Effector memory CD4-positive, alpha-beta T cell (primary cell): ENCODE data around the gene ARHGAP24.
"Not testable (repeated sequence)": the region's sequence is repeated elsewhere in the genome, so short reads cannot be mapped to it uniquely, and the experiment has no call there.

ENCODE experiments used
- DNase-seq, 3 donors: peaks; one replicate each; pipeline ENCODE4 v3.0.0-alpha.2; 2020
- H3K27ac ChIP-seq: 2 replicates; pipeline ENCODE4 v1.7.0; 2013; ENCODE audit warnings: mild to moderate bottlenecking, low read length, moderate library complexity; ENCODE audit not compliant: insufficient read depth, poor library complexity, severe bottlenecking
- H3K27me3 ChIP-seq: replicated peaks from 2 replicates; pipeline ENCODE4 v1.7.0; 2013; ENCODE audit warnings: mild to moderate bottlenecking, low read length; ENCODE audit not compliant: insufficient read depth, control insufficient read depth, poor library complexity, severe bottlenecking
- H3K36me3 ChIP-seq: 2 replicates; pipeline ENCODE4 v1.7.0; 2013; ENCODE audit warnings: mild to moderate bottlenecking, low read length, moderate library complexity; ENCODE audit not compliant: control insufficient read depth, insufficient read depth
- H3K4me1 ChIP-seq: 2 replicates; pipeline ENCODE4 v1.7.0; 2013; ENCODE audit warnings: low read length, mild to moderate bottlenecking; ENCODE audit not compliant: control insufficient read depth, insufficient read depth, poor library complexity, severe bottlenecking
- H3K4me3 ChIP-seq: 2 replicates; pipeline ENCODE4 v1.7.0; 2013; ENCODE audit warnings: low read length, low read depth, mild to moderate bottlenecking; ENCODE audit not compliant: insufficient read depth, poor library complexity, severe bottlenecking
- H3K9me3 ChIP-seq: 2 replicates; pipeline ENCODE4 v1.7.0; 2013; ENCODE audit warnings: mild to moderate bottlenecking, low read length, moderate library complexity; ENCODE audit not compliant: control insufficient read depth

ARHGAP24 gene

DNA sequence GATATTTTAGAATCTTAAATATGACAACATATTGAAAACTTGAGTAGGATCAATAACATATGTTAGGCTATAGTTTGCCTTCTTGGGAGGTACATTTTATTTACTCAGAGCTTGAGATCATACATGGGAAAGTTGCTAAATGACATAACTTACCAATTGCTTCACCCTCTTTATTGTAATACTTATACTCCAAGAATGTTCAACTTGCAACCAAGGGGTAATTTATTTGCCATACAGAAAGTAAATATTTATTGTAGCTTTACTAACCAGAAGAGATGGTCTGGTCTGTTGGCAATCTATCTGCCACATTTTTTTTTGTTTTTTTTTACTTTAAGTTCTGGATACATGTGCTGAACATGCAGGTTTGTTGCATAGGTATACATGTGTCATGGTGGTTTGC lies 426.6 kb downstream of the ARHGAP24 start:
- no peaks in the 10 kb centered on the region for H3K36me3 ChIP-seq
- H3K4me3 ChIP-seq, result no peak overlapping the region
- DNase-seq, result no peak
- H3K4me1 ChIP-seq, result no peaks in the 10 kb centered on the region
- H3K27me3 ChIP-seq, result no peaks in the 10 kb centered on the region
- H3K9me3 ChIP-seq, result no peaks in the 10 kb centered on the region
- no peak overlapping the region for H3K27ac ChIP-seq

- H3K4me3 ChIP-seq, H3K27me3 ChIP-seq, DNase-seq, H3K36me3 ChIP-seq, H3K9me3 ChIP-seq, H3K27ac ChIP-seq, H3K4me1 ChIP-seq: not testable (repeated sequence)
Measured at GRCh38 chr4:85902647-85903046, 427.7 kb downstream of the ARHGAP24 start.

- Histone ChIP-seq H3K27me3 (no peaks in the 10 kb centered on the region), H3K27ac (no peak overlapping the region), H3K4me1 (no peaks in the 10 kb centered on the region), H3K4me3 (no peak overlapping the region), H3K36me3 (no peaks in the 10 kb centered on the region), H3K9me3 (no peaks in the 10 kb centered on the region)
- DNase-seq, result no peak
Measured at GRCh38 chr4:85905761-85906160, 430.8 kb downstream of the ARHGAP24 start.

DNA sequence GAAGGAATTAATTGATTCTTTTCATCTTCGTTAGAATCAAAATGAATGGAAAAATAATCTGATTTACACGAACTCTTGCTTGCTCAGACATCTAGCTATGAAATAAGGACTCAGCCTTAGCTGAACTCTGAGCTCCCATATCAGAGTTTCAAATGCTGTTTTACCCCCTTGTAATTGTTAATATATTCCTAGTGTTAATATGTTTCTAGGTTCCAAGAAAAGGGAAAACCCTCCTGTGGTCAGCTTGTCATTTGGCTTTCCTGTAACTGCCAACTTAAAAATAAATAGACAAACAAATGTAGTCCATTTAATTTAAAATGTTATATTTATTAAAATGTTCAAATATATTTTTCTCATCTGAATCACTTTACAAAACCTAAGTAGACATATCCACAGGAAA lies 432.1 kb downstream of the ARHGAP24 start:
- Histone ChIP-seq H3K9me3 (no peaks in the 10 kb centered on the region), H3K27ac (no peak overlapping the region)
- DNase-seq, result no peak

GRCh38 chr4:85909851-85910250 lies 434.9 kb downstream of the ARHGAP24 start:
- Histone ChIP-seq H3K27me3 (no peaks in the 10 kb centered on the region), H3K27ac (no peak overlapping the region), H3K4me1 (no peaks in the 10 kb centered on the region), H3K9me3 (no peaks in the 10 kb centered on the region), H3K36me3 (no peaks in the 10 kb centered on the region), H3K4me3 (no peak overlapping the region)
- no peak for DNase-seq

More for the DNA sequence above, 432.1 kb downstream of the ARHGAP24 start:
- no peaks in the 10 kb centered on the region for H3K27me3 ChIP-seq
- H3K4me3 ChIP-seq, result no peak overlapping the region
- H3K4me1 ChIP-seq, result no peaks in the 10 kb centered on the region
- no peaks in the 10 kb centered on the region for H3K36me3 ChIP-seq

- H3K27ac ChIP-seq, result no peak overlapping the region
- no peaks in the 10 kb centered on the region for H3K36me3 ChIP-seq
- DNase-seq, result no peak
- H3K27me3 ChIP-seq, result no peaks in the 10 kb centered on the region
- no peak overlapping the region for H3K4me3 ChIP-seq
- no peaks in the 10 kb centered on the region for H3K4me1 ChIP-seq
- H3K9me3 ChIP-seq, result no peaks in the 10 kb centered on the region
Measured at GRCh38 chr4:85910985-85911384, 436.0 kb downstream of the ARHGAP24 start.

DNA sequence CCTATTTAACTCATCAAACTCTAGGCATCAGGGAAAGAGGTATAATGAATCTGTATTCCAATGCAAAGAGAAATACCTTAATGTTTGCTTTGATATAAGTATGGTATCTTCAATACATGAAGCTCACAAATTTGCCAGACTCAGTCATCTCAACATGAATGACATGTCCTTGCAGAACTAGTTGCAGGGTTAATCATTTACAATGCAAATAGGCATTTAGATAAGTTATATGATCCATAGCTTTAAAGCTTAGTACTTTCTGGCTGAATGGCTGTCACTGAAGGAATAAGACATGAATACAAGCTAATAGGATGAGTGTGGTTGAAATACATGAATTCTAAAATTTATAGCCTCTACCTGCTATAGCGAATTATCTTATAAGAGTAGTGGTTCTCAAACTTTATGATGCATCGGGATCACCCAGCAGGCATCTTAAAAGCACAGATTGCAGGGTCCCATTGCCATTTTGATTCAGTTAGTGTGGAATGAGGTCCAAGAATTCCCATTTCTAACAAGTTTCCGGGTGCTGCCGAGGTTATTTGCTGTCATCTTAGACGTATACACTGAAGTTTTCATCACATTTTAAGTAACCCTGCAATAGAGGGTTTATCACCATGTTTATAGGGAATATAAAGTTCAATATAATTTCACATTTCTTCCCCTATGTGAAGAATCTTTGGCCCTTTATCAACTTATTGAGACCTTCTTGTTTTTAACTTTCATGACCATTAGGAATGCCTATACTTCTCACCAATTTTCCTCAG lies 439.2 kb downstream of the ARHGAP24 start:
- DNase-seq, result no peak
- no peaks in the 10 kb centered on the region for H3K36me3 ChIP-seq
- no peaks in the 10 kb centered on the region for H3K27me3 ChIP-seq
- no peak overlapping the region for H3K27ac ChIP-seq
- no peaks in the 10 kb centered on the region for H3K4me1 ChIP-seq
- no peaks in the 10 kb centered on the region for H3K9me3 ChIP-seq
- H3K4me3 ChIP-seq, result no peak overlapping the region

GRCh38 chr4:85915570-85915969 lies 440.6 kb downstream of the ARHGAP24 start:
- not testable (repeated sequence) for H3K4me3 ChIP-seq, H3K36me3 ChIP-seq, DNase-seq, H3K4me1 ChIP-seq, H3K27me3 ChIP-seq, H3K9me3 ChIP-seq, H3K27ac ChIP-seq

GRCh38 chr4:85919200-85919887 lies 444.4 kb downstream of the ARHGAP24 start:
- DNase-seq, result no peak
- Histone ChIP-seq H3K36me3 (no peaks in the 10 kb centered on the region), H3K4me3 (no peak overlapping the region), H3K4me1 (no peaks in the 10 kb centered on the region), H3K27me3 (no peaks in the 10 kb centered on the region), H3K9me3 (no peaks in the 10 kb centered on the region), H3K27ac (no peak overlapping the region)

GRCh38 chr4:85925071-85925470 lies 450.1 kb downstream of the ARHGAP24 start:
- no peak overlapping the region for H3K4me3 ChIP-seq
- no peaks in the 10 kb centered on the region for H3K36me3 ChIP-seq
- no peaks in the 10 kb centered on the region for H3K27me3 ChIP-seq
- no peak for DNase-seq
- H3K9me3 ChIP-seq, result no peaks in the 10 kb centered on the region
- no peak overlapping the region for H3K27ac ChIP-seq
- no peaks in the 10 kb centered on the region for H3K4me1 ChIP-seq
